ENCODE measurements around the gene SMS.
"Not testable (repeated sequence)": the region's sequence is repeated elsewhere in the genome, so short reads cannot be mapped to it uniquely, and the experiment has no call there.

Gene SMS
- total RNA-seq = 31.4 to 93.0 reads per million in 2 experiments

DNA sequence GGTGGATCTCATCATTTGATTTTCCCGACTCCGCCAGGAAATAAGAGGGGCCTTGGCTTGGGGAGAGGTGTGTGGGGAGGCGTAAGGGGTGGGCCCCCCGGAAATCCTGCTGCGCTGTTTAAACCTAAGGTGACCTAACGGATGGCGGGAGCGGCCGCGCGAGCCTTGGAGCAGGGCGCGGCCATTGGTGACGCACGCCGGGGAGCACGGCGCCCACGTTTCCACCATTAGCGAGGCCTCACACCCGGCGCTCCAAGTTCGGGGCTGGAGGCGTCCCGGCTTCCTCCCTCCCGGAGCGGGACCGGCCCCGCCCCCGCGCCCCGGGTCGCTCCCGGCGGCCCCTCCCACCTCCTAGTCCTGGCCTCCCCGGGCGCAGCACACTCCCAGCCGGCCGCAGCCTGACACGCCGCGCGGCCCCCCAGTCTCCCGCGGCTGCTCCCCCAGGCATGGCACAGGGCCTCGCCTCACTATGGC is at the start of gene SMS:
SMS (plus strand) TSS at position 354 of the 474 bp plus-strand sequence; CDS start at position 470, 116 bp downstream.
- DNase-seq (ENCODE audit: low read depth) = peak; percentile 33

DNA sequence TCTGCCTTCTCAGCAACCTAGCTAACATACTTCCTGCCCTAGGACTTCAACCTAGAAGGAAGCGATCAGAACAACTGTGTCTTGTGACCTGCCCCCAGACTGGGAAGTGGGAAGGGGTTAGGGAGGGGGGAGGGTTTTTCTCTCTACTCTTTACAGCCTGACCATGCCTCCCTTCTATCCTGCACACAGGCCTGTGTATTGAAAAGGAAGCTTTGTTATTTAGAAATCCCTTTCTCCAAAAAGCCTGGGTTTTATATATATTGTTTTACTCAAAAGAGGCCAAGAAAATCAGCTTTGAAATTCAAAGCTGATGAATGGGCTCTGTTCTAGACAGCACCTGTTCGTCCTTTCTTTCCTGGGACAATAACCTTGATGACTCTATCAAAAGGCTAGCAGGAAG is 35.2 kb upstream of the SMS start:
- DNase-seq (ENCODE audit: low read depth) = no peak

DNA sequence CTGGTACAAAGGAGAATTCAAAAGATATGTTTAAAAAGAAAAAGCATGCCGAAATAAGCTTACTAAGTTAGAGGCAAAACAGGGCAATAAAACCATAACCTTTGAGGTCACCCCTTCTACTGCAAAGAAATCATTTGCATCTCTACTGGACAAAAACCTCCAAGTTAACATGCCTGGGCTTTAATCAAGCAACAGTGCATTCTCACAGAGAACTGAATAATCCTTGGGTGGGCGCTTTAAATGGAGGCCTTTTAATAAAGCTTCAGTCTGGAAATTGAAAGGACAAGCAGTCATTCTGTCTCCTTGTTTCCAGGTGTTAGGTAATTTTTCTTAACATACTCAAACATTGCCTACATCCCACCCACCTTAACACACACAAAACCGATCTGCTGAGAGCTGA is 34.6 kb upstream of the SMS start:
- DNase-seq (ENCODE audit: low read depth) = no peak

DNA sequence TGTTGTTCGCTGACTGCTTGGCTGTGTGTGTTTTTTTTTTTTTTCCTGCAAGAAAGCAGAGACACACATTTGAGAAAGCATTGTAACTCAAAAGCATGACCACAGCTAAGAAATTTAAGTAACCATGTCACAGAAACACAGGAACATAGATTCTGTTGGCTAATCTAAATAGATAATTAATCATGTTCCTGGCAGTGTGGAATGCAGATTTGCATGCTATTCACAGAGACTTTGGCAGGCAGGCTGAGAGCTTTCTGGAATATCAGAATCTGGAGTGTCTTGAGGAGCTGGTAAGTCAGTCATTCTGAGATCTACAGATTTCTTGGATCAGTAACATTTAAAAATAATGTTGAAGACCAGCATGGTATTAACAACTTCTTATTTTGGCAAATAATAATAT is 33.2 kb upstream of the SMS start:
- no peak for DNase-seq (ENCODE audit: low read depth)

DNA sequence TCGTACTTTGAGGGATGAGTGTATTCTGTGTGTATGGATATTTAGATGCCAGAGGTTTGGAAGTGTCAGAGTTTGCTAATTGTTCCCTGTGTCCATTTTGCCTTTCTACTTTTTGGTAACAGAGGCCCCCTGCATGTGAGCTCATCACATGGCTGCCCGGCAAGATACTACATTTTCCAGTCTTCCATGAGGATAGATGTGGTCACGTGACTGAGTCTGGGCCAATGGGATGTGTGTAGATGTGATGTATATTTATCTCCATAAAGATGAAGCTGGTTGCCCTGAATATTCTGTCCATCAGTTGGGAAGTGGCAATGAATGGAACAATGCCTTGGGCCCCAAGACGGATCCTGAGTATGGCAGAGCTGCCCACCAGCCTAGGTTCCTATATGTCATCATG is 29.0 kb upstream of the SMS start:
- no peak for DNase-seq (ENCODE audit: low read depth)

DNA sequence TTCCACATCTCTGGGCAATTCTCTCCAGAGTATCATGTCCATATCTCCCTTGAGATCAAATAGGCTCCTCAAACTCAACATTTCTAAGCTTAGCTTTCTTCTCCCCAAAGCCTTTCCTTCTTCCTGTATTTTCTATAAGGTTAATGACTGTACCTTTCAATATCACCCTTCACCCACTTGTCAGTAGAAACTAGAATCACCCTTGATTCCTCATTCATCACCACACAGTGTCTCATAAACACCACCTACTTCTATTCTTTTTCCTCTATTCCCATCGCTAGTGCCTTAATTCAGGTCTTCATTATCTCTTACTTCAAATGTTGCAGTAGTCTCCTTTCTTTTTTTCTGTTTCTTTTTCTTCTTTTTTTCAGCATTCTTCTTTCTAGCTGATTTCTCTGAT is 28.3 kb upstream of the SMS start:
- no peak for DNase-seq (ENCODE audit: low read depth)

DNA sequence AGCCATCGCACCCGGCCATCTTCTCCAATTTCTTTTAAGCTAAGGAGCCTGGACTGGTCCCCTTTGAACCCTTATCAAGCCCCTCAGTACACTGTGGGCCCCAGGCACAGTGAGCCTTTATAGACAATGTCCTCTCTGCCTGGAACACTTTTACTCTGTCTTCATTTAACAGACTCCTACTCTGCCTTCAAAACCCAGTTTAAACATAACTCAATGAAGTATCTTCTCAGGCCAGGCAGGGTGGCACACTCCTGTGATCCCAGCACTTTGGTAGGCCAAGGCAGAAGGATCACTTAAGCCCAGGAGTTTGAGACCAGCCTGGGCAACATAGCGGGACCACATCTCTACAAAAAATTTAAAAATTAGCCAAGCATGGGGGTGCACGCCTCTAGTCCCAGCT is 27.5 kb upstream of the SMS start:
- DNase-seq (ENCODE audit: low read depth) = no peak

DNA sequence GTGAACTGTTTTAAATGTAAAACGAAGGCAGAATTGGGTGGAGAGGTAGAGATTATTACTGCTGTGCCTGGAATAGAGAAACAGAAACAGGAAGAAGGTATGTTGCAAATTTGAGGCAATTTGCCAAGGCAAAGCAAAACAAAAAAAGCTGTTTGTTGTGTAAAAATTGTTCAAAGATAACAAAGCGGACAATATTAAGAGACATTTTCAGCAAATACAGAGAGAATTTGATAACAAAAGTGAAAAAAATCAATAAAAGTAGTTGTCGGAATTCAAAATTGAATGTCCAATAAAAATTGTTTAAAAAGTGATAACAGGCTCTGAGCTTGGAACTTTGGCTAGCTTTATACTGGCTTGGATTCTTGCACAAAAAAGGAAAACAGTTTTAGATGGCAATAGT is 14.4 kb upstream of the SMS start:
- no peak for DNase-seq (ENCODE audit: low read depth)

DNA sequence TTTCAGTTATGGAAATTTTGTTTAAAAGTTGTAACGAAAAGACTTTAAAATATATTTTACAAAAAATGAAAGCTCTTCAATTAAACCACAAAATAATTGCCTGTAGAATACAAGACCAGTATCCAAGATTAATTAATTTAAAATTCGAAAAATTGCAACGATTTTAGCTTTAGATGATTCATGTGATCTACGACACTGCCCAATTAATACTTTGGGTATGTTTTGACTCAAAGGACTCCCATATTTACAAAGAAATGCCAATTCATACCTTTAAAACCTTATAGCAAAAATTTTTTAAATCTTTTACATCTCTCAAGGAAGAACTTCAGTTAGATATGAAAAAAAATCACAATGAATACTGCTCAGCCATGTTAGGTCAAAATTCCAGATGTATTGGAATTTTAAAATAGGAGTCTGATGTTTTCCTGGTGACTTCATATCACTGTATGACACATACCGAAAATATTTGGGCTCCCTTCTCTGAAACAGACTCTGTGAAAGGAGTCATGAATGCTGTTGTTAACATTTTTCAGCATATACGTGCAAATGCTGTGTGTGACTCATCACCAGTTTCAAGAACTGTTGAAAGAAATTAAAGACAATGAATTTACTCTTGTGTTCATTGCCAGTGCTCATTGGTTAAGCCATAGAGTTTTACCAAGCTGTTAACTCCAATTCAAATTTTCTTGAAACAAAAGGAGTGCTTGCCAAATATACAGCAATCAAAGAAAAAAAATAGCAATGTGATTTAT is 13.8 kb upstream of the SMS start:
- DNase-seq (ENCODE audit: low read depth) = no peak

DNA sequence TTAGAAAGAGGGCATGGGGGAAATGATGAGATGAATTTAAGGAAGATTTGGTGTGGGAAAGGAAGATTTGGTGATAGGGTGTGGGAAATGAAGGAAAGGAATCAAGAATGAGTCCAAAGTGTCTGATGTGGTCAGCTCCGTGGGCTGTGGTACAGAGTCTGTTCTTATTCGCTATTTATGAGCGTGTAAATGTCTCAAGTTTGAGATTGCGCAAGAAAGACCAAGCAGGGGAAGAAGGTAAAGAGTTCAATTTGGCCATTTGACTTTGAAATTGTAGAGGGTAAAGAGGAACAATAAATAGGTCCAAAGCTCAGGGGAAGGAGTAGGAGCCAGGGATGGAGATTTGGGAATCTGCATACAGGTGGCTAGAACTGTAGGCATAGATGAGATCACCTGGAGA is 11.3 kb upstream of the SMS start:
- no peak for DNase-seq (ENCODE audit: low read depth)

DNA sequence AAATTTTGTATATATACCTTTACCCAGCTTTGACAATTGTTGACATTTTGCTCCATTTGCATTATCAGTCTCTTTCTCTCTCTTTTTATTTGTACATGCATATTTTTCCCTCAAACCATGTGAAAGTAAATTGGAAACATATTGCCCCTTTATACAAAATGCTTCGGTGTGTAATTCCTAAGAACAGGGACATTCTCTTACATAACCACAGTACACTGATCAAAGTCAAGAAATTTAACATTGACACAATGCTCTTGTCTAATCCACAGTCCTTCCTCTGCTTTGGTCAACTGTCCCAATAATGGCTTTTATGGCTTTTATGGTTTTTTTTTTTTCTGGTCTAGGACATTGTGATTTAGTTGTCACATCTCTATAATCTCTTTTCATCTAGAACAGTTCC is 9.5 kb upstream of the SMS start:
- DNase-seq (ENCODE audit: low read depth) = no peak

DNA sequence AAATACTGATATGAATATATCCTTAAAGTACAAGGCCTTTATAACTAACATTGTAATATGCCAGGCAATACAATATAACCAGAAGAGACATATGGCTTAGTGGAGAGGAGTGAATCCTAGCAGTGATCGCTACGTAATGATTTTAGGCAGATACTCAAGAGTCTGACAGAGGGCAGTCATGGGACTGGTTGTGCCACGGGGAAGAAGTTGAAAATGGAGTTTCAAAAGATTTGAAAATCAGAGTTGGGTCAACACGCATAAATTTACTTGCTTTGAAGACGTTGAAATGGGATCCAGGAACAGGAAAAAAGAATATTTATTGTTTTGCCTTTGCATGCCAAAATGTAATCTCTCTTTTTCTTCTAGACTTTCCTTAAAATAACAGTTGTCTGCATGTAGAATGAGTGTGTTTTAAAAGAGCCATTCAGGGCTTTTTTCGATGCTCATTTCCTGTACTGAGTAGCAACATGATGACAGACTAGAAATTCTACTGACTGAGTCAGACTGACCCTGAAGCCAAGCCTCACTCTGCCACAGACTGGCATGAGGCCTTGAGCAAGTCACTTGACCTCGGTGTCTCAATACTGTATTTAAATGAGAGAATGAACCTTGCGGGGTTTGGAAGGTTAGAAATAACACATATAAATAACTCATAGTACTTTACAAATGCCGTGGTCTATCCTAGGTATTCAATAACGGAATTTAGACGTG is 8.1 kb upstream of the SMS start:
- no peak for DNase-seq (ENCODE audit: low read depth)

DNA sequence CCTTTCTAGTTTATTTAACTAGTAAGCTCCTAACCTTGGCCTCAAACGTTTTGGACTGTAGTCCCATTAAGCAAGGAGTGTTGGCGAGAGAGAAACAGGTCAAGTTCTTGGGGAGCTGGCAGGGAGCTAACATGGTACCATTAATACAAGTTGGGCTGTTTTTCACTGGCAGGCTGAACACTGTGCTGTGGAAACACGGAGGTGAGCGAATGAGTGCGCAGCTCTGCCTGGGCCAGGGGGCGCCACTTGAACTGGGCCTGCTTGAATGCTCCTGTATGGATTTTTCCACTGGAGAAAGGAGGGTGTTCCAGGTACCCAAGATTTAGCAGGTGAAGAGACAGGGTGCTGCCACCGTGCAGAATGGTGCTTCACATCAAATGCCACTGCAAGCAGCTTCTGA is 7.4 kb upstream of the SMS start:
- no peak for DNase-seq (ENCODE audit: low read depth)

DNA sequence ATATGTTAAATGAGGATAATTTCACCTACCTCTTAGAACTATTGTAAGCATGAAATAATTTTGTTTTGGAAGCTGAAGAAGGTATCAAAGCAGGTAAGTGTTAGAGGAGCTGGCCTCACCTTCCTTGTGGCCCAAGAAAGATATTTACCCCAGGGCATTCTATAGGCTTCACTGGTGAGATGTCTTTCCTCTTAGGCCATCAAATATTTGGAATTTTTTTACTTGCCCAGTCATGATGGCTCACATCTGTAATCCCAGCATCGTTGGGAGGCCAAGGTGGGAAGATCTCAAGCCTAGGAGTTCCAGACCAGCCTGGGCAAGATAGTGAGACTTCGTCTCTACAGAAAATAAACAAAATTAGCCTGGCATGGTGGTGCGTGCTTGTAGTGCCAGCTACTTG is 6.1 kb upstream of the SMS start:
- DNase-seq (ENCODE audit: low read depth) = no peak

DNA sequence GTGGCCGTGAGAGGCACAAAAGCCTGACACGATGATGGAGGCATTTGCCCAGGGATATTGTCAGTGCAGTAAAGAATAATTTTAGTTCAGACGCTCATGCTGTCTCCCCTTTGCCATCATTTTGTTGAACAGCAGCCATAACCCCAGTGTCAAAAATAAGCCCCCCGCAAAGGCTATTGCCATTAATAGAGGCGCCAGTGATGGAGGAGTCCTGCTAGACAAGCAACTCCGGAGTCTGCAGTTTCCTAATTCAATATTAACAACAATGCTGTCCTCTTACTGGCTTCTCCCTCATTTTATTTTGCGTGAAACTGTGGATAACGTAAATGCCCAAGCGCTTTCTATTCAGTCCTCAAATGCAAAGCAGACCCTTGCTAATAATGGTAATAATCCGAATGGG is 603 bp upstream of the SMS start:
- DNase-seq (ENCODE audit: low read depth) = no peak

DNA sequence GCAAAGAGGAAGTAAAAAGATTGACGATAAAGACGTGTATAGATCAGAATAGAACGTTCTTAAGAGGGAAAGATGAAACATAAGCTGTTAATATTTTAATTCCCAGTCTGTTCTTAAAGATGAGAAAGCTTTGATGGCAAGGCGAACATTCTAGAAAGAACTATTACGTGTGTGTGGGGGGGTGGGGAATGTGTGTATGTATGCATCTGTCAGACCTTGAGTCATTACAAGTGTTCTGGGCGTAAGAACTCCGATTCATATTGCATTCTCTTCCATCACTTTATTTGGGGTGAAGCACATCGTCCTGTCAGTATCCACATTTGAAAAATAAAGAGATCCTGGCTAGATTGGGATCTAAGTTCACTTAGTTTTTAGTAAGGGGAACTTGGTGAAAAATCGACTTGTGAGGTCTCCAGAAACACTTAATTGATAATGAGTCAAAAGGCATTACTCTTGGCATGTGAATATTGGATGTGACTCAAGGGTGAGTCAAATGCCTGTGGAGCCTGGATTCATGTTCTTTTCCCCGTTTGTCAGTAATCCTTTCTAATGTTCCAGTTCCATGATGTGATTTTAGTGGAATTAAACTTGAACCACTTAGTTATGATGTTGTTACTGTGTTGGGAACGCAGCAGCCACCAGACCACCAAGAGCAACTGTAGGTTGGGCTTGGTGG is 3.1 kb downstream of the SMS start:
- DNase-seq (ENCODE audit: low read depth) = no peak

DNA sequence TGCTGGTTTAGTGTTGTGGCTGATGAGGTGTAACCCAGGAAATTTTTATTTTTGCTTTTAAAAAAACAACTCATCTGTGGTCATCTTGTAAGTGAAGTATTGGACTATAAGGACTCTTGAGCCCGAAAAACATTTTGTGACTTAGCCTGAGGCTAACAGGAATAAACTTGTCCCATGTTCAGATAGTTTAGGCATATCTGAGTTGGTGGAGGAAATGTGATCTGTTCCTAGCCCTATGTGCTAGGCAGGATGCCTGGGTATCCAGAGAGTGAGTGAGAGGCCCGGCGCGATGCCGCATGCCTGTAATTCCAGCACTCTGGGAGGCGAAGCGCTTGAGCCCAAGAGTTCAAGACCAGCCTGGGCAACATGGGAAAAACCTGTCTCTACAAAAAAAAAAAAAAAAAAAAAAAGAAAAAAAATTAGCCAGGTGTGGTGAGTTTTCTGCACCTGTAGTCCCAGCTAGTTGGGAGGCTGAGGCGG is 3.7 kb downstream of the SMS start:
- DNase-seq (ENCODE audit: low read depth) = no peak

DNA sequence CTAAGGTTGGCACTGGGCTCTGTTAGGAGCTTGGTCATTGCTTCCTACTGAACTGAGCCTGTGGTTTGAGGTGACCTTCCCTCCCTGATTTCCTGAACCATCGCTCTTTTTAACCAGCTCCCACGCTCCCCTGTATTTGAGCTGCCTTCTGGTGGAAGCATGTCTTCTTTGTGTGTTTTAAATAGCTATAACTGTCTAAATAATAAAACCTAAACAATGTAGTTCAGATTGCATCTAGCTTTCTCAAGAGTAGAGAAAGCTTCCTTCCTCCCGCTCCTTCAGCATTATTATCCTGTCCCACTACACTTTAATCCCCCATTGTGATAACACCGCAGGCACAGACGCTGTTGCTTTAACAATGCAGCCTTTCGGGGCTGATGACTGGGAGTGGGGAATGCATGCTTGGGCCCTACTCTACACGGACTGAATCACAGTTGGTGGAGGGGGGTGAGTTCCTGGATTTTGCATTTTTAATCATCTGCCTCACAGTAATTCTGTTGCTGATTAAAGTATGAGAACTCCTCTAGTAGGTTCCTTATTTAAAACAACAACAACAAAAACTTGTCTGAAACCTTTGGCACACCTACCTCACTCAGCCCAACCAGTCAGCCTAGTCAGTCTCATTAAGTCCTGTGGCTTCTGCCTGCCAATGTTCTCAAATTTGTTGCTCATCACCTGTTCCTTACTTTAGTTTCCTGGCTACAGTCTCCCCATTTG is 6.6 kb downstream of the SMS start:
- DNase-seq (ENCODE audit: low read depth) = no peak

DNA sequence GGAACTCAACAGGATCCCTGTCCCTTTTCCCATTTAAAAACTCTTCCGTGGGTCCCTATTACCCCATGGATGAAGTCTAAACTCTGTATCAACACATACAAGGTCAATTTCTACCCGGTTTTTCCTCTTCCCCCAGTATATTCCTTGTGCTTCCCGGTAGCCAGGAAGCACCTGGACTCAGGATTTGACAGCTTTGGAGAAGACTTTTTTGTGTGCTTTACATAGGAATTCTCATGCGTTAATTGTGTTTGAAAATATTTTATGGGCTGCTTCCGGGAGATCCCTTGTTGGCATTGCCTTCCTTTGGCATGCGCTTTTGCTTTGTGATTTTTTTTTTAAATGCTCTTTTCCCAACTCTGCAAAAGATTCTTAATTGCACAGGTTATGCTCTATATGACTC is 7.2 kb downstream of the SMS start:
- no peak for DNase-seq (ENCODE audit: low read depth)

DNA sequence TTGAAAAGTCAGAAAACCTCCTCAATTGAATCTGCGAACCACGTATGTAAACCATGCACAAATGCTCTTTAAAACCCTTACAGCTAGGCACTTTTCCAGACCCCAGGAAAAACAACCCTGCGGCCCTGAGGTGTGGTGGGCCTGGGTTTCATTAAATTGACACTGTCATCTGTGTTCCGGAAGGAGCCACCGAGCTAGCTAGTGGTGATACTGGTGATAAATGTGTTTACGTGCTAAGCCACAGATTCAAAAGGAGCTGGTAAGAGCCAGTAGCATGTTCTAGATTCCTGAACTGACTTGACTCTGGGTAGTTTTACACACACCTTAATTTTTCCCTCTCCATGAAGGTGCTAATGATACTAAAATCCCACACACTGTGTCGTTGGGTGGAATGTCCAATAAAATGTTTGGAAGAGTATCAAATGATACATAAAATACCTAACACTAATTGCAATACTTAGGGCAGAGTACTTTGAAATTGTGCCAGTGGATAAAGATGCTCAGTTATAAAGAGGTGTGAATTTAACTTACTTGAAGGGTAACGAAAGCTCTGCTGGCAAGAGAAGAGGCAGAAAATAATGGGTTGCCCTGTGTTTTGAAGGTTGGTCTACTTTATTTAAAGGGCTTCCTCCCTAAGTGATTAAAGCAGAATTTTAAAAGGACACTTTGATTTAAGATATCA is 8.5 kb downstream of the SMS start:
- DNase-seq (ENCODE audit: low read depth) = no peak

DNA sequence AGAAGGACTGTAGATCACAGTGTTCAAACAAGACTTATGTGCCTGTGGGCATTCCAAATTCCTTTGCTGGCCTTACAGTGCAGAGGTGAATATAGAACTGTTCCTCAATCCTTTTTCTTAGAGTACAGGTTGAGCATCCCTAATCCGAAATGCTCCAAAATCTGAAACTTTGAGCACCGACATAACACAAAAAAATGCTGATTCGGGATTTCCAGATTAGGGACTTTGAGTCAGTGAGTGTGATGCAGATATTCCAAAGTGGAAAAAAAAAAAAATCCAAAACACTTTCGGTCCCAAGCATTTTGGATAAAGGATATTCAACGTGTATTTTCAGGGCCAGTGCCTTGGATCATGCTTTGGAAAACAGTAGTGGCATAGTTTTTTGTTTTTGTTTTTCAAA is 9.2 kb downstream of the SMS start:
- DNase-seq (ENCODE audit: low read depth) = no peak

DNA sequence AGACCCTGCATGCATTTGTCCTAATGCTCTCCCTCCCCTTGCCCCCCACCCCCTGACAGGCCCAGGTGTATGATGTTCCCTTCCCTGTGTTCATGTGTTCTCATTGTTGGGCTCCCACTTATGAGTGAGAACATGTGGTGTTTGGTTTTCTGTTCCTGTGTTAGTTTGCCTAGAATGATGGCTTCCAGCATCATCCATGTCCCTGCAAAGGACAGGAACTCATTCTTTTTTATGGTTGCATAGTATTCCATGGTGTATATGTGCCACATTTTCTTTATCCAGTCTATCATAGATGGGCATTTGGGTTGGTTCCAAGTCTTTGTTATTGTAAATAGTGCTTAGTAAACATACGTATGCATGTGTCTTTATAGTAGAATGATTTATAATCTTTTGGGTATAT is 10.0 kb downstream of the SMS start:
- not testable (repeated sequence) for DNase-seq (ENCODE audit: low read depth)

All from T follicular helper cell (primary cell).